ENCODE measurements around the gene CCL18. TPM values are rescaled to one million over a fixed set of nuclear protein-coding genes. Genes with fewer than 3 reads are reported as not detected.

CCL18 gene
- total and polyA plus RNA-seq, 2 donors (not counting 1 experiment from before 2014, with no cell fraction given), result not detected

DNA sequence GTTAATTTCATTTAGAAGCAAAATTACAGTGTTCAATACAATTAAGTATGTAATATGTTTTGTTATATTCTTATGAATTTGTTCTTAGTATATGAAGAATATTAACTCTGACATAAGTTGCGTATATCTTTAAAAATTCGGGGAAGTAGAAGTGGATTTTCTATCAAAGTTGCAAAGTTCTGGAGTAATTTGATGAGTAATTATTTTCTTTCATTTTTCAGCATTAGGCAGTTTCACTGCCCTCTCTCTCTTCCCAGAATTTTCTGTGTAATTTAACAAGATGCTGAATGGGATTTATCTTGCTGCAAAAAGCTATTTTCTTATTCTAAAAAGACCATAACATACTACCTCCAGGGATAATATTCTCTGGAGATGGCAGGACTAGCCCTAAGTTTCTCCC lies 8.9 kb upstream of the CCL18 start:
- Mint-ChIP-seq H3K27me3 (peaks cover 19% of the 10 kb centered on the region), H3K9me3 (ENCODE audit: insufficient read depth) (peaks cover 9% of the 10 kb centered on the region), H3K4me3 (no peak overlapping the region), H3K27ac (no peak overlapping the region), H3K4me1 (peaks cover 5% of the 10 kb centered on the region)
- Histone ChIP-seq H3K4me3 (ENCODE audit: control extremely low read depth in 1 of 5, extremely low read depth in 1 of 5, insufficient read depth in 1 of 5, low read depth in 2 of 5, low read length in 4 of 5) (no peak overlapping the region), H3K79me2 (ENCODE audit: control insufficient read depth, insufficient read depth, low read length) (no peaks in the 10 kb centered on the region), H2AFZ (ENCODE audit: insufficient read depth, low read depth, low read length, poor library complexity, severe bottlenecking) (no peak overlapping the region), H3K9me3 (ENCODE audit: control extremely low read depth in 1 of 3, control insufficient read depth in 2 of 3, insufficient read depth in 1 of 3, low read length in 2 of 3) (peaks cover 0 to 7% (median 5%) of the 10 kb centered on the region in 3 donors), H3K27me3 (replicated peaks in 1 of 4; ENCODE audit: control extremely low read depth in 1 of 4, control insufficient read depth in 3 of 4, insufficient read depth in 4 of 4, low read length in 3 of 4) (no peaks in the 10 kb centered on the region), H3K4me2 (replicated peaks; ENCODE audit: low read depth, low read length, poor library complexity, severe bottlenecking) (no peak overlapping the region), H3K36me3 (replicated peaks in 1 of 2; ENCODE audit: control extremely low read depth in 1 of 2, control insufficient read depth in 1 of 2, extremely low read depth in 1 of 2, insufficient read depth in 2 of 2, low read length in 1 of 2) (no peaks in the 10 kb centered on the region), H3K9ac (ENCODE audit: low read length) (no peak overlapping the region), H4K20me1 (ENCODE audit: control insufficient read depth, insufficient read depth, low read length, poor library complexity, severe bottlenecking) (no peaks in the 10 kb centered on the region), H3K27ac (ENCODE audit: low read length in 2 of 2) (no peak overlapping the region), H3K4me1 (ENCODE audit: control insufficient read depth in 2 of 2, insufficient read depth in 2 of 2, low read length in 2 of 2) (no peaks in the 10 kb centered on the region)
- ChIA-PET CTCF (interaction anchor here (1.5 to 2.0 kb wide), 2 partner anchors 17 to 79 kb away, joined by 4 to 5 read pairs; no protein-coding TSS in a partner anchor), POLR2A (no interaction called here)
- WGBS (ENCODE audit: insufficient coverage), result no CpG with 5 or more reads among the region's 2 CpGs
- intact Hi-C loops (cut with micrococcal nuclease), result no loop called here
- TF ChIP-seq, protein P1, sequence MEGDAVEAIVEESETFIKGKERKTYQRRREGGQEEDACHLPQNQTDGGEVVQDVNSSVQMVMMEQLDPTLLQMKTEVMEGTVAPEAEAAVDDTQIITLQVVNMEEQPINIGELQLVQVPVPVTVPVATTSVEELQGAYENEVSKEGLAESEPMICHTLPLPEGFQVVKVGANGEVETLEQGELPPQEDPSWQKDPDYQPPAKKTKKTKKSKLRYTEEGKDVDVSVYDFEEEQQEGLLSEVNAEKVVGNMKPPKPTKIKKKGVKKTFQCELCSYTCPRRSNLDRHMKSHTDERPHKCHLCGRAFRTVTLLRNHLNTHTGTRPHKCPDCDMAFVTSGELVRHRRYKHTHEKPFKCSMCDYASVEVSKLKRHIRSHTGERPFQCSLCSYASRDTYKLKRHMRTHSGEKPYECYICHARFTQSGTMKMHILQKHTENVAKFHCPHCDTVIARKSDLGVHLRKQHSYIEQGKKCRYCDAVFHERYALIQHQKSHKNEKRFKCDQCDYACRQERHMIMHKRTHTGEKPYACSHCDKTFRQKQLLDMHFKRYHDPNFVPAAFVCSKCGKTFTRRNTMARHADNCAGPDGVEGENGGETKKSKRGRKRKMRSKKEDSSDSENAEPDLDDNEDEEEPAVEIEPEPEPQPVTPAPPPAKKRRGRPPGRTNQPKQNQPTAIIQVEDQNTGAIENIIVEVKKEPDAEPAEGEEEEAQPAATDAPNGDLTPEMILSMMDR (IDR thresholded peaks at IDR 0.05), result no peak
- DNase-seq (no peak), ATAC-seq (ENCODE audit: low read depth) (no peak)

DNA sequence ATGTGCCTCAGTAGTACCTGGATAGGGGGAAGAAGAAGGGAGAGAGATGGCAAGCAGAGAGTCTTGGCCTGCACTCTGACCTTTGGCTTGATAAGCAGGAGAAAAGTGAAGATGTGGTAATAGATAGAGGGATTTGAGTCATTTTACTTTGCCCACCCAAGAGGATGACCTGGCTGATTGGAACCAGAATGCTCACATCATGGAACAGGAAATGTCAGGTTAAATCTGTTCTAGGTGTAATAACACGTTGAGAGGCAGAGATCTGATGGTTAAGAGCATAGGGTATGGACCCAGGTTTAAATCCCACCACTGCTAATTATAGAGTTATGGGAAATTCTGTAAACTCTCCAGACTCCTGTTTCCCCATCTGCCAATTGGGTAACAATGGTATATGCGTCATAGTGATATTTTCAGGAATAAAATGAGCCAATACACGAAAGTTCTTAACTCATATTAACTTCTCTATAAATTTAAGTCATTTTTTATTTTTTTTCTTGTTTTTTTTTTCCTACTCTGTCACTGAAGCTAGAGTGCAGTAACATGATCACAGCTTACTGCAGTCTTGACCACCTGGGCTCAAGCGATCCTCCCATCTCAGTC lies 8.1 kb upstream of the CCL18 start:
- Histone ChIP-seq H3K36me3 (replicated peaks in 1 of 2; ENCODE audit: control extremely low read depth in 1 of 2, control insufficient read depth in 1 of 2, extremely low read depth in 1 of 2, insufficient read depth in 2 of 2, low read length in 1 of 2) (no peaks in the 10 kb centered on the region), H3K9ac (ENCODE audit: low read length) (no peak overlapping the region), H2AFZ (ENCODE audit: insufficient read depth, low read depth, low read length, poor library complexity, severe bottlenecking) (no peak overlapping the region), H3K79me2 (ENCODE audit: control insufficient read depth, insufficient read depth, low read length) (no peaks in the 10 kb centered on the region), H3K27ac (ENCODE audit: low read length in 2 of 2) (no peak overlapping the region), H3K4me2 (replicated peaks; ENCODE audit: low read depth, low read length, poor library complexity, severe bottlenecking) (no peak overlapping the region), H3K9me3 (ENCODE audit: control extremely low read depth in 1 of 3, control insufficient read depth in 2 of 3, insufficient read depth in 1 of 3, low read length in 2 of 3) (peaks cover 0 to 5% (median 0%) of the 10 kb centered on the region in 3 donors), H4K20me1 (ENCODE audit: control insufficient read depth, insufficient read depth, low read length, poor library complexity, severe bottlenecking) (no peaks in the 10 kb centered on the region), H3K4me1 (ENCODE audit: control insufficient read depth in 2 of 2, insufficient read depth in 2 of 2, low read length in 2 of 2) (no peaks in the 10 kb centered on the region), H3K4me3 (ENCODE audit: control extremely low read depth in 1 of 5, extremely low read depth in 1 of 5, insufficient read depth in 1 of 5, low read depth in 2 of 5, low read length in 4 of 5) (no peak overlapping the region), H3K27me3 (replicated peaks in 1 of 4; ENCODE audit: control extremely low read depth in 1 of 4, control insufficient read depth in 3 of 4, insufficient read depth in 4 of 4, low read length in 3 of 4) (no peaks in the 10 kb centered on the region)
- Mint-ChIP-seq H3K4me1 (peaks cover 5% of the 10 kb centered on the region), H3K27me3 (peaks cover 17% of the 10 kb centered on the region), H3K4me3 (no peak overlapping the region), H3K27ac (no peak overlapping the region), H3K9me3 (ENCODE audit: insufficient read depth) (peaks cover 8% of the 10 kb centered on the region)
- DNase-seq (no peak), ATAC-seq (ENCODE audit: low read depth) (no peak)
- POLR2A ChIA-PET, result interaction anchor here (0.7 kb wide), 1 partner anchor 36 kb away, joined by 3 read pairs; no protein-coding TSS in a partner anchor
- CTCF ChIA-PET, result interaction anchor here (1.3 to 3.8 kb wide), 3 partner anchors 13 to 85 kb away, joined by 4 to 8 read pairs (median 4); no protein-coding TSS in a partner anchor
- intact Hi-C loops (cut with micrococcal nuclease), result no loop called here
- TF ChIP-seq, protein P1 (IDR thresholded peaks at IDR 0.05), result no peak
- TF ChIP-seq EZH2 (IDR thresholded peaks at IDR 0.05; ENCODE audit: borderline replicate concordance, insufficient read depth, low read depth, low read length, poor library complexity, severe bottlenecking), result no peak
- WGBS (ENCODE audit: insufficient coverage), result 100% methylated on average over 1 of the region's 4 CpGs

All from B cell (primary cell).